ENCODE measurements around the gene GPATCH1.
"Not testable (repeated sequence)": the region's sequence is repeated elsewhere in the genome, so short reads cannot be mapped to it uniquely, and the experiment has no call there.

Gene GPATCH1

GRCh38 chr19:33039108-33039599 lies 41.8 kb upstream of the GPATCH1 start:
- no peak for DNase-seq (ENCODE audit: low read depth)
- H3K4me3 ChIP-seq (ENCODE audit: low read depth, low read length) = no peak overlapping the region
- TF ChIP-seq MYC (IDR thresholded peaks at IDR 0.05; ENCODE audit: low read depth, low read length) (no peak), CTCF (IDR thresholded peaks at IDR 0.05; ENCODE audit: low read depth, low read length) (no peak), POLR2A (IDR thresholded peaks at IDR 0.05; ENCODE audit: extremely low read depth, insufficient read length) (no peak)
- TF ChIP-seq, protein P1, sequence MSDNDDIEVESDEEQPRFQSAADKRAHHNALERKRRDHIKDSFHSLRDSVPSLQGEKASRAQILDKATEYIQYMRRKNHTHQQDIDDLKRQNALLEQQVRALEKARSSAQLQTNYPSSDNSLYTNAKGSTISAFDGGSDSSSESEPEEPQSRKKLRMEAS (IDR thresholded peaks at IDR 0.05; ENCODE audit: low read depth, low read length) = no peak

GRCh38 chr19:33039815-33040214 lies 41.2 kb upstream of the GPATCH1 start:
- no peak for DNase-seq (ENCODE audit: low read depth)
- H3K4me3 ChIP-seq (ENCODE audit: low read depth, low read length) = no peak overlapping the region
- no peak for TF ChIP-seq MYC (IDR thresholded peaks at IDR 0.05; ENCODE audit: low read depth, low read length)
- TF ChIP-seq CTCF (IDR thresholded peaks at IDR 0.05; ENCODE audit: low read depth, low read length) = no peak
- TF ChIP-seq POLR2A (IDR thresholded peaks at IDR 0.05; ENCODE audit: extremely low read depth, insufficient read length) = no peak
- TF ChIP-seq, protein P1 (IDR thresholded peaks at IDR 0.05; ENCODE audit: low read depth, low read length) = no peak

DNA sequence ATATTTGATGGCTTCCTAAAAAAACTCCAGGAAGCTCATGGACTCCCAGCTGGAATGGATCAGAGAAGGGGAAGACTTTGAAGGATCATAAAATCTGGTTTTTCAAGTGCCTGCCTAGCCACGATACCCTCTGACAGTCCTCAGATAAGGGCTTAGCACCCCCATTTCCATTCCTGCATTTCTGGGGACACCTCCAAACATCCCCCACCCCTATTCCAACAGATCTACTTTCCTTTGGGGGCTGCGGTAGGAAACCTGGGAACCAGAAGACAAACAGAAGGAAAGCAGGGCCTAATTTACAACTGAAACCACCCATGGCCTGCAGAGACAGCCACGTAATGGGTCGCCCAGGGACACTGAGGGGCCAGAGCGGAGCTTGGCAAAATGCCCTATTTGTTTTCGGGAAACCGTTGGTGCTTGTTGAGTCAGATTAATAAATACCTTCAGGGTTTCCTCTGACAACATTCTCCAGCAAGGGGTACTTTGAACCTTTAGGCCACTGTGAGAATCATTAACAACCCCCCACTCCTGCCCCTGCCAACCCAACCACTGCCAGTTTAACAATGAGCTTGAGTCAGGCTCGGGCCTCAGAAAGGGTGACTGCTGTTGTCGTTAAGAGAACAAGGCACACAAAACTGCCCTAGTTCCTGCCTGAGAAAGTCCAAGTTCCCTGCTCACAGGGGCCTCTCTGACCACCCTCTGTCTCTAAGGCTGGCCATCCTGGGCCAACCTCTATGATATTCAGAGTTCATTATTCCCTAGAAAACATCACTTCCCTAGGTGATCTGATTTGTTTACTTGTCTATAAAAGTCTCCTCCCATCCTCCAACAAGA lies 39.8 kb upstream of the GPATCH1 start:
- H3K4me3 ChIP-seq (ENCODE audit: low read depth, low read length) = no peak overlapping the region
- DNase-seq (ENCODE audit: low read depth) = no peak
- no peak for TF ChIP-seq CTCF (IDR thresholded peaks at IDR 0.05; ENCODE audit: low read depth, low read length)
- no peak for TF ChIP-seq POLR2A (IDR thresholded peaks at IDR 0.05; ENCODE audit: extremely low read depth, insufficient read length)
- no peak for TF ChIP-seq MYC (IDR thresholded peaks at IDR 0.05; ENCODE audit: low read depth, low read length)
- TF ChIP-seq, protein P1 (IDR thresholded peaks at IDR 0.05; ENCODE audit: low read depth, low read length) = no peak

DNA sequence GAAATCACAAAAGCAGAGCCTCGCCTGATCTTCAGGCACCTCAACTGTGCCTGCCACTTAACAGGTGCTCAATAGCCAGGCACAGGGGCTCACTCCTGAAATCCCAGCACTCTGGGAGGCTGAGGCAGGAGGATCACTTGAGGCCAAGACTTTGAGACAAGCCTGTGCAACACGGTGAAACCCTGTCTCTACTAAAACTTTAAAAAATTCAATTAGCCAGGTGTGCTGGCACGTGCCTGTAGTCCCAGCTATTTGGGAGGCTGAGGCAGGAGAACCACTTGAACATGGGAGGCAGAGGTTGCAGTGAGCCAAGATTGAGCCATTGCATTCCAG lies 39.2 kb upstream of the GPATCH1 start:
- not testable (repeated sequence) for DNase-seq (ENCODE audit: low read depth); H3K4me3 ChIP-seq (ENCODE audit: low read depth, low read length)

- DNase-seq (ENCODE audit: low read depth) = no peak
- no peak overlapping the region for H3K4me3 ChIP-seq (ENCODE audit: low read depth, low read length)
- no peak for TF ChIP-seq CTCF (IDR thresholded peaks at IDR 0.05; ENCODE audit: low read depth, low read length)
Observed at GRCh38 chr19:33047422-33047821, 33.6 kb upstream of the GPATCH1 start.

DNA sequence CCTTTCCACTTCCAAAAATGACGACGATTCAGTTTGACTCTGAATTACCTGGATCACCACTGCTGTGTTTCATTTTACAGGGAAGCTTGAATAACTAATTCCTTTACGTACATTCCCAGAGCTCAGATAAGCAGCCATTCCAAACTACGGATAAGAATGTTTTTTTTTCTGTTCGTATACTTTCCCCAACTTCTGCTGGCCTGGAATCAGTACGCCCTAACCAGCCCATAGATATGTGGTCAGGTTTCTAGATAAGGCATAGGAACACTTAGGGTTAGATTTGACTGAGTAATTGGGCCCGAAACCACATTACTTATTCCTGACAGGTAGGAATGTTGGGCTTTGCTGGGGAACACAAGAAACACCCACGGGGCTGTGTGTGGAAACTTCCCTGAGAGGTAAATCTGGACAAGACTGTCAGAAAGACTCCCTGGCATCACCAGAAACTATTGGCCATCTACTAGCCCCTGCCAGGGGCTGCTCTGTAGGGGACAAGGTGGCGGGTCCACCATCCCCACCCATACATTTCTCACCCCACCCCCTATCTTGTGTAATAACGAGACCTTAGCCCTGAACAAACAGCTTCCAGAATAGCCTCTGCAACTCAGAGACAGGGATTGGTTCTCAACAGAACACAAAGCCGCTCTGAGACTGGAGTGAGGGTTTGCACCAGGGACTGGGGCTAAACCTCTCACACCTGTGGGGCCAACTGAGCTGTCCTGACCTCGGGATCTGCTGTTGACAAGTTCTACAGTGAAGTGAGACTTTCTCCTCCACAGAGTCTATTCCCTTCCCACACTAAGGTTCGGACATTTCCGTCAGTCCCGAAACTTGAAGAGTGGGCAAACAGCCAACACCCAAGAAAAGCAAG lies 31.9 kb upstream of the GPATCH1 start:
- TF ChIP-seq, protein P1 (IDR thresholded peaks at IDR 0.05; ENCODE audit: low read depth, low read length) = no peak
- TF ChIP-seq MYC (IDR thresholded peaks at IDR 0.05; ENCODE audit: low read depth, low read length) (no peak), CTCF (IDR thresholded peaks at IDR 0.05; ENCODE audit: low read depth, low read length) (no peak), POLR2A (IDR thresholded peaks at IDR 0.05; ENCODE audit: extremely low read depth, insufficient read length) (no peak)
- no peak overlapping the region for H3K4me3 ChIP-seq (ENCODE audit: low read depth, low read length)
- DNase-seq (ENCODE audit: low read depth) = no peak

Measured in NB4 (cell line).